HEK293T (cell line): ENCODE data around the gene RAB25.

Experiments
- ARNT ChIP-seq: fragments of 450-650 bp; IDR thresholded peaks from 2 replicates; pipeline ENCODE4 v1.6.1; 2017; ENCODE audit warnings: mild to moderate bottlenecking
- BHLHE40 ChIP-seq: fragments of 450-650 bp; IDR thresholded peaks from 2 replicates; pipeline ENCODE4 v1.6.1; 2016; ENCODE audit warnings: mild to moderate bottlenecking, moderate library complexity, borderline replicate concordance
- CTBP1 ChIP-seq: fragments of 450-650 bp; IDR thresholded peaks from 2 replicates; pipeline ENCODE4 v1.6.1; 2016; ENCODE audit warnings: borderline replicate concordance
- ELF4 ChIP-seq: fragments of 450-650 bp; IDR thresholded peaks from 2 replicates; pipeline ENCODE4 v1.6.1; 2017; ENCODE audit warnings: antibody characterized with exemption
- FOXA1 ChIP-seq: fragments of 450-650 bp; IDR thresholded peaks from 2 replicates; pipeline ENCODE4 v1.6.1; 2016; ENCODE audit warnings: mild to moderate bottlenecking
- FOXK2 ChIP-seq: fragments of 450-650 bp; IDR thresholded peaks from 2 replicates; pipeline ENCODE4 v1.6.1; 2016; ENCODE audit warnings: mild to moderate bottlenecking
- FOXM1 ChIP-seq: fragments of 450-650 bp; IDR thresholded peaks from 2 replicates; pipeline ENCODE4 v1.6.1; 2017; ENCODE audit warnings: mild to moderate bottlenecking, borderline replicate concordance
- HDGF ChIP-seq: fragments of 450-650 bp; IDR thresholded peaks from 2 replicates; pipeline ENCODE4 v1.6.1; 2017; ENCODE audit warnings: antibody characterized with exemption, borderline replicate concordance
- NFRKB ChIP-seq: fragments of 450-650 bp; IDR thresholded peaks from 2 replicates; pipeline ENCODE4 v1.6.1; 2016; ENCODE audit warnings: mild to moderate bottlenecking, moderate library complexity
- PKNOX1 ChIP-seq: fragments of 450-650 bp; IDR thresholded peaks from 2 replicates; pipeline ENCODE4 v1.6.1; 2016
- SP1 ChIP-seq: fragments of 450-650 bp; IDR thresholded peaks from 2 replicates; pipeline ENCODE4 v1.6.1; 2017
- SUZ12 ChIP-seq: fragments of 450-650 bp; IDR thresholded peaks from 2 replicates; pipeline ENCODE4 v1.6.1; 2016; ENCODE audit warnings: mild to moderate bottlenecking
- TARDBP ChIP-seq: fragments of 450-650 bp; IDR thresholded peaks from 2 replicates; pipeline ENCODE4 v1.6.1; 2016
- ZNF384 ChIP-seq: fragments of 450-650 bp; IDR thresholded peaks from 2 replicates; pipeline ENCODE4 v1.6.1; 2016

- no peak for TF ChIP-seq TARDBP
- no peak for TF ChIP-seq BHLHE40
- TF ChIP-seq ARNT = no peak
- no peak for TF ChIP-seq HDGF
- no peak for TF ChIP-seq FOXK2
- TF ChIP-seq SUZ12 = no peak
- no peak for TF ChIP-seq FOXM1
- TF ChIP-seq SP1 = no peak
- no peak for TF ChIP-seq NFRKB
- TF ChIP-seq CTBP1 = no peak
- TF ChIP-seq PKNOX1 = peak; percentile 84
- TF ChIP-seq ELF4 = no peak
- no peak for TF ChIP-seq FOXA1
- no peak for TF ChIP-seq ZNF384
These were observed 35.9 kb downstream of the RAB25 start for GRCh38 chr1:156096640-156097391.
